PFSK-1 (cell line): ENCODE results near the gene ACOX3.

Source experiments
- FOXP2 ChIP-seq: optimal IDR thresholded peaks from 2 replicates; pipeline ENCODE3; 2011; ENCODE audit warnings: borderline replicate concordance, control low read depth, inconsistent platforms; ENCODE audit not compliant: insufficient read depth; ENCODE audit errors: extremely low read length, extremely low read depth
- POLR2AphosphoS5 ChIP-seq: IDR thresholded peaks from 2 replicates; pipeline ENCODE4 v1.6.1; 2012; ENCODE audit warnings: low read depth, mild to moderate bottlenecking, control low read depth, low read length, moderate library complexity
- REST ChIP-seq, 2 experiments: IDR thresholded peaks; 2 replicates each; pipeline versions ENCODE4 v1.6.1 to v1.8.0; 2011 to 2012; ENCODE audit warnings: low read depth in 2 of 2, low read length in 2 of 2, control low read depth in 1 of 2, inconsistent platforms in 1 of 2, mild to moderate bottlenecking in 1 of 2, moderate library complexity in 1 of 2; ENCODE audit not compliant: insufficient read depth in 1 of 2
- SIN3A ChIP-seq: IDR thresholded peaks from 2 replicates; pipeline ENCODE4 v1.6.1; 2012; ENCODE audit warnings: mild to moderate bottlenecking, low read length, moderate library complexity, borderline replicate concordance; ENCODE audit not compliant: insufficient read depth
- TAF1 ChIP-seq: IDR thresholded peaks from 2 replicates; pipeline ENCODE4 v1.6.1; 2012; ENCODE audit warnings: low read length, control low read depth, borderline replicate concordance; ENCODE audit not compliant: insufficient read depth

ACOX3 gene

GRCh38 chr4:8473920-8474590 is 33.5 kb upstream of the ACOX3 start:
- TF ChIP-seq SIN3A: no peak
- no peak for TF ChIP-seq TAF1

GRCh38 chr4:8473198-8473919 is 32.8 kb upstream of the ACOX3 start:
- TF ChIP-seq REST (IDR thresholded peaks at IDR 0.05; ENCODE audit: insufficient read depth in 1 of 2, low read depth in 2 of 2, low read length in 2 of 2) (no peak), FOXP2 (no peak), POLR2AphosphoS5 (no peak), TAF1 (no peak), SIN3A (no peak)

- no peak for TF ChIP-seq TAF1
- TF ChIP-seq FOXP2: no peak
- TF ChIP-seq REST (IDR thresholded peaks at IDR 0.05; ENCODE audit: insufficient read depth in 1 of 2, low read depth in 2 of 2, low read length in 2 of 2): no peak
- no peak for TF ChIP-seq POLR2AphosphoS5
- no peak for TF ChIP-seq SIN3A
Observed at GRCh38 chr4:8472689-8473197, 32.2 kb upstream of the ACOX3 start.

- no peak for TF ChIP-seq FOXP2
- TF ChIP-seq REST (IDR thresholded peaks at IDR 0.05; ENCODE audit: insufficient read depth in 1 of 2, low read depth in 2 of 2, low read length in 2 of 2): no peak
- no peak for TF ChIP-seq POLR2AphosphoS5
- TF ChIP-seq SIN3A: no peak
- no peak for TF ChIP-seq TAF1
Observed at GRCh38 chr4:8472158-8472688, 31.7 kb upstream of the ACOX3 start.

- TF ChIP-seq FOXP2: no peak
- no peak for TF ChIP-seq POLR2AphosphoS5
- TF ChIP-seq TAF1: no peak
- TF ChIP-seq REST (IDR thresholded peaks at IDR 0.05; ENCODE audit: insufficient read depth in 1 of 2, low read depth in 2 of 2, low read length in 2 of 2): no peak
- no peak for TF ChIP-seq SIN3A
Observed at GRCh38 chr4:8471211-8471875, 30.8 kb upstream of the ACOX3 start.
